Erythroblast (primary cell): ENCODE data around the gene CCRL2.

Experiments used
- GATA1 ChIP-seq: IDR thresholded peaks from 2 replicates; pipeline ENCODE4 v1.6.1; 2011; ENCODE audit warnings: low read depth, mild to moderate bottlenecking, control low read depth, low read length, moderate library complexity
- POLR2A ChIP-seq: IDR thresholded peaks from 2 replicates; pipeline ENCODE4 v1.6.1; 2011; ENCODE audit warnings: mild to moderate bottlenecking, low read length

DNA sequence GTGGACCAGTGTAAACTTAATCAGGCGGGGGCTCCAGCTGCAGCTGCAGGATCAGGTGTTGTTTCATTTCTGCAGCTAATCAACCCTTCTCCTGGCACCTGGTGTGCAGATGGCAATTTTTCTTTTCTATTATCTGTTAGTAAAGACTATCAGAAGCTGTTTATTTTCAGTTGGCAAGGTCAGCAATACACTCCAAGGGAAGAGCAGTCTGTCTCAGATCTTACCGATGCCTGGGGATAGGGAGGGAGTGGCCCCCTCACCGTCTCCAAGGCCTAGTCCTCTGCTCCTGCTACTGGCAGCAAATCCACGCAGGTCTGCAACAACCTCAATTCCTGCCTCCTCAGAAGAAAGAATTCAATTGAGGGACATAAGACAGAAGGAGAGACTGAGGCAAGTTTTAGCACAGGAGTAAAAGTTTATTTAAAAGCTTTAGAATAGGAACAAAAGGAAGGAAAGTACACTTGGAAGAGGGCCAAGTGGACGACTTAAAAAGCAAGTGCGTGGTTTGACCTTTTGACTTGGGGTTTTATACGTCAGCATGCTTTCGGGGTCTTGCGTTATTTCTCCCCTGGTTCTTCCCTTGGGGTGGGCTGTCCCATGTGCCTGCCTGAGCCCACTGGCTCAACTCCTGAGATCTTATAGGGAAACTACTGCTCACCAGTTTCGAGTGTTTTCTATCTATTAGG lies 9.2 kb downstream of the CCRL2 start:
- TF ChIP-seq POLR2A (no peak), GATA1 (no peak)
